Parathyroid adenoma (tissue), 2 donors: ENCODE data around the gene TENM4.

ENCODE experiments used
- H2AFZ ChIP-seq: fragments of 300-600 bp; sonication (generic); one replicate; pipeline ENCODE4 v1.7.0; 2017; ENCODE audit warnings: antibody characterized with exemption, mild to moderate bottlenecking
- H3K27ac ChIP-seq: fragments of 300-600 bp; sonication (generic); one replicate; pipeline ENCODE4 v1.7.0; 2017
- H3K27me3 ChIP-seq: fragments of 300-600 bp; sonication (generic); one replicate; pipeline ENCODE4 v1.7.0; 2017; ENCODE audit warnings: low read length; ENCODE audit not compliant: control insufficient read depth, insufficient read depth
- H3K36me3 ChIP-seq: fragments of 300-600 bp; sonication (generic); one replicate; pipeline ENCODE4 v1.7.0; 2017; ENCODE audit warnings: low read length; ENCODE audit not compliant: control insufficient read depth, insufficient read depth
- H3K4me1 ChIP-seq: fragments of 300-600 bp; sonication (generic); one replicate; pipeline ENCODE4 v1.7.0; 2017; ENCODE audit warnings: control low read depth
- H3K4me2 ChIP-seq: fragments of 300-600 bp; sonication (generic); one replicate; pipeline ENCODE4 v1.7.0; 2017; ENCODE audit warnings: low read length
- H3K4me3 ChIP-seq: fragments of 300-600 bp; sonication (generic); one replicate; pipeline ENCODE4 v1.7.0; 2017; ENCODE audit warnings: low read depth, low read length
- H3K79me2 ChIP-seq: fragments of 300-600 bp; sonication (generic); one replicate; pipeline ENCODE4 v1.7.0; 2017; ENCODE audit warnings: control low read depth
- H3K9ac ChIP-seq: fragments of 300-600 bp; sonication (generic); one replicate; pipeline ENCODE4 v1.7.0; 2017; ENCODE audit warnings: mild to moderate bottlenecking
- H3K9me3 ChIP-seq: fragments of 300-600 bp; sonication (generic); one replicate; pipeline ENCODE4 v1.7.0; 2017; ENCODE audit warnings: low read length; ENCODE audit not compliant: control insufficient read depth
- CTCF ChIP-seq: fragments of 300-600 bp; sonication (generic); IDR thresholded peaks from one replicate; pipeline ENCODE4 v1.7.0; 2017; ENCODE audit warnings: antibody characterized with exemption, mild to moderate bottlenecking
- donor health status: primary hyperparathyroidism.

The TENM4 gene

GRCh38 chr11:78607696-78608095 lies 833.1 kb downstream of the TENM4 start:
- TF ChIP-seq CTCF = no peak

GRCh38 chr11:78606667-78607066 lies 834.2 kb downstream of the TENM4 start:
- Histone ChIP-seq H3K4me1 (no peaks in the 10 kb centered on the region), H3K9me3 (no peaks in the 10 kb centered on the region), H3K27ac (no peak overlapping the region), H3K27me3 (no peaks in the 10 kb centered on the region), H2AFZ (no peak overlapping the region), H3K4me3 (no peak overlapping the region), H3K79me2 (no peaks in the 10 kb centered on the region), H3K36me3 (no peaks in the 10 kb centered on the region), H3K9ac (no peak overlapping the region), H3K4me2 (no peak overlapping the region)
- TF ChIP-seq CTCF = no peak

More at GRCh38 chr11:78607696-78608095, 833.1 kb downstream of the TENM4 start:
- H3K79me2 ChIP-seq = no peaks in the 10 kb centered on the region
- H3K9ac ChIP-seq = no peak overlapping the region
- H3K9me3 ChIP-seq = no peaks in the 10 kb centered on the region
- no peaks in the 10 kb centered on the region for H3K36me3 ChIP-seq
- no peaks in the 10 kb centered on the region for H3K27me3 ChIP-seq
- H3K4me3 ChIP-seq = no peak overlapping the region
- H3K27ac ChIP-seq = no peak overlapping the region
- no peak overlapping the region for H3K4me2 ChIP-seq
- no peak overlapping the region for H2AFZ ChIP-seq
- no peaks in the 10 kb centered on the region for H3K4me1 ChIP-seq

- no peak overlapping the region for H3K27ac ChIP-seq
- no peaks in the 10 kb centered on the region for H3K4me1 ChIP-seq
- H3K27me3 ChIP-seq = no peaks in the 10 kb centered on the region
- no peak overlapping the region for H2AFZ ChIP-seq
- TF ChIP-seq CTCF = no peak
- no peaks in the 10 kb centered on the region for H3K79me2 ChIP-seq
- no peaks in the 10 kb centered on the region for H3K9me3 ChIP-seq
- no peaks in the 10 kb centered on the region for H3K36me3 ChIP-seq
- no peak overlapping the region for H3K9ac ChIP-seq
- no peak overlapping the region for H3K4me3 ChIP-seq
- H3K4me2 ChIP-seq = no peak overlapping the region
These were observed 835.5 kb downstream of the TENM4 start for GRCh38 chr11:78605296-78605695.

GRCh38 chr11:78603792-78604191 lies 837.0 kb downstream of the TENM4 start:
- Histone ChIP-seq H3K79me2 (no peaks in the 10 kb centered on the region), H3K27me3 (no peaks in the 10 kb centered on the region), H3K4me2 (no peak overlapping the region), H3K9me3 (no peaks in the 10 kb centered on the region), H3K4me1 (no peaks in the 10 kb centered on the region), H2AFZ (no peak overlapping the region), H3K9ac (no peak overlapping the region), H3K36me3 (no peaks in the 10 kb centered on the region), H3K4me3 (no peak overlapping the region), H3K27ac (no peak overlapping the region)
- TF ChIP-seq CTCF = no peak
